SK-N-SH (cell line): ENCODE measurements around the gene RASEF. TPM values are rescaled to one million over a fixed set of nuclear protein-coding genes. Genes with fewer than 3 reads are reported as not detected.

ENCODE experiments used
- CTCF ChIA-PET: fragments of 300-600, 350-600 bp; formaldehyde crosslinking; extraction: SDS; loops from one replicate; lab custom pipeline; 2021; lab: Yijun Ruan, JAX
- POLR2A ChIA-PET: fragments of 350-600 bp; sonication (Branson Sonifier 250); formaldehyde crosslinking; extraction: SDS; loops from one replicate; lab custom pipeline; 2020; ENCODE audit warnings: antibody characterized with exemption, inconsistent platforms; lab: Yijun Ruan, JAX
- DNase-seq: peaks from one replicate; pipeline ENCODE4 v3.0.0; 2012
- H2AFZ ChIP-seq: fragments of 200-600 bp; sonication (generic); 2 replicates; pipeline ENCODE4 v1.8.1; 2016; ENCODE audit warnings: antibody characterized with exemption, mild to moderate bottlenecking, low read depth
- H3F3A ChIP-seq: fragments of 200-600 bp; sonication (generic); replicated peaks from 2 replicates; pipeline ENCODE3; 2016; ENCODE audit warnings: antibody characterized with exemption, mild to moderate bottlenecking; ENCODE audit not compliant: insufficient read depth
- H3K27ac ChIP-seq, 2 experiments: fragments of 200-500 bp in 1 of 2; fragments of 200-600 bp in 1 of 2; sonication (Bioruptor generic) in 1 of 2; sonication (generic), shearing (Covaris generic) in 1 of 2; 2 replicates each; pipeline versions ENCODE4 v1.5.1 to v1.6.1; 2014 to 2016; ENCODE audit warnings: low read depth in 2 of 2, inconsistent platforms in 1 of 2, low read length in 1 of 2, mild to moderate bottlenecking in 1 of 2, mixed read lengths in 1 of 2
- H3K27me3 ChIP-seq: fragments of 200-600 bp; sonication (generic), shearing (Covaris generic); 2 replicates; pipeline ENCODE4 v1.6.1; 2016; ENCODE audit warnings: mixed run types; ENCODE audit not compliant: insufficient read depth
- H3K36me3 ChIP-seq, 2 experiments: fragments of 200-500 bp in 1 of 2; fragments of 200-600 bp in 1 of 2; sonication (Bioruptor generic) in 1 of 2; sonication (generic) in 1 of 2; replicated peaks in 1 of 2; 2 replicates each; pipeline versions ENCODE3 to v1.5.1; 2014 to 2016; ENCODE audit warnings: low read length in 1 of 2, mild to moderate bottlenecking in 1 of 2; ENCODE audit not compliant: insufficient read depth in 2 of 2, control insufficient read depth in 1 of 2
- H3K4me1 ChIP-seq, 2 experiments: fragments of 200-500 bp in 1 of 2; fragments of 200-600 bp in 1 of 2; sonication (Bioruptor generic) in 1 of 2; sonication (generic), shearing (Covaris generic) in 1 of 2; 2 replicates each; pipeline versions ENCODE4 v1.5.1 to v1.6.1; 2014 to 2016; ENCODE audit warnings: low read depth in 1 of 2, low read length in 1 of 2, mixed run types in 1 of 2; ENCODE audit not compliant: insufficient read depth in 2 of 2, control insufficient read depth in 1 of 2
- H3K4me2 ChIP-seq: fragments of 200-600 bp; sonication (generic), shearing (Covaris generic); 2 replicates; pipeline ENCODE4 v1.6.1; 2017; ENCODE audit warnings: mixed run types
- H3K4me3 ChIP-seq, 2 experiments: fragments of 200-500 bp in 1 of 2; fragments of 200-600 bp in 1 of 2; sonication (Bioruptor generic) in 1 of 2; sonication (generic), shearing (Covaris generic) in 1 of 2; 2 replicates each; pipeline versions ENCODE4 v1.5.1 to v1.8.1; 2014 to 2016; ENCODE audit warnings: low read depth in 2 of 2, inconsistent platforms in 1 of 2, low read length in 1 of 2, mild to moderate bottlenecking in 1 of 2, mixed read lengths in 1 of 2, moderate library complexity in 1 of 2
- H3K79me2 ChIP-seq: fragments of 200-600 bp; sonication (generic); 2 replicates; pipeline ENCODE4 v1.8.1; 2017; ENCODE audit warnings: mild to moderate bottlenecking; ENCODE audit not compliant: insufficient read depth
- H3K9ac ChIP-seq: fragments of 200-600 bp; sonication (generic); 2 replicates; pipeline ENCODE4 v1.6.1; 2017; ENCODE audit warnings: mixed run types
- H3K9me2 ChIP-seq: fragments of 200-600 bp; sonication (generic); 2 replicates; pipeline ENCODE4 v1.6.1; 2017; ENCODE audit warnings: mixed run types
- H3K9me3 ChIP-seq: fragments of 200-600 bp; sonication (generic); 2 replicates; pipeline ENCODE4 v1.6.1; 2017; ENCODE audit warnings: mixed run types, mild to moderate bottlenecking, moderate library complexity
- H4K20me1 ChIP-seq: fragments of 200-600 bp; sonication (generic); 2 replicates; pipeline ENCODE4 v1.6.1; 2017; ENCODE audit warnings: mild to moderate bottlenecking, mixed run types; ENCODE audit not compliant: insufficient read depth
- CHD2 ChIP-seq: fragments of 150-350 bp; IDR thresholded peaks from 2 replicates; pipeline ENCODE4 v1.6.1; 2018; ENCODE audit warnings: low read length; ENCODE audit not compliant: partially characterized antibody
- EP300 ChIP-seq, 2 experiments: IDR thresholded peaks; 2 replicates each; pipeline versions ENCODE4 v1.4.0 to v1.6.1; 2012; ENCODE audit warnings: borderline replicate concordance in 1 of 2, low read depth in 1 of 2, low read length in 1 of 2
- FOSL2 ChIP-seq: IDR thresholded peaks from 2 replicates; pipeline ENCODE4 v1.4.0; 2012; ENCODE audit warnings: low read depth, mild to moderate bottlenecking, moderate library complexity, borderline replicate concordance
- GATA2 ChIP-seq: sonication (generic); formaldehyde crosslinking; IDR thresholded peaks from 2 replicates; pipeline ENCODE4 v1.5.0; 2020; ENCODE audit warnings: mild to moderate bottlenecking, missing genetic modification reagents
- MXI1 ChIP-seq: IDR thresholded peaks from 2 replicates; pipeline ENCODE4 v1.6.1; 2012; ENCODE audit warnings: mild to moderate bottlenecking, low read depth, low read length, improper control_type of control experiment
- POLR2AphosphoS5 ChIP-seq: IDR thresholded peaks from 2 replicates; pipeline ENCODE4 v1.6.1; 2012; ENCODE audit warnings: low read depth, low read length
- RFX5 ChIP-seq: IDR thresholded peaks from 2 replicates; pipeline ENCODE4 v1.6.1; 2012; ENCODE audit warnings: mild to moderate bottlenecking, improper control_type of control experiment, low read length
- SMC3 ChIP-seq: IDR thresholded peaks from 2 replicates; pipeline ENCODE4 v1.6.1; 2012; ENCODE audit warnings: low read depth, low read length, improper control_type of control experiment
- WGBS: methylation state at CpG from one replicate; pipeline ENCODE4 v1.1.6; 2017; ENCODE audit warnings: low lambda C conversion rate; 5-methylcytosine and 5-hydroxymethylcytosine counted together
- polyA plus RNA-seq, 3 experiments: library from polyadenylated mRNA; depleted of rRNA; stranded (reverse); fragments of >200 nt; gene quantifications; 2 replicates each; pipeline ENCODE4 v1.2.3, GENCODE V29; 2012
- TF ChIP-seq, protein P1 (sequence below): IDR thresholded peaks from 2 replicates; pipeline ENCODE4 v1.4.0; 2012; ENCODE audit warnings: low read depth
- TF ChIP-seq, protein P2 (sequence below): IDR thresholded peaks from 2 replicates; pipeline ENCODE4 v1.6.1; 2012; ENCODE audit warnings: mild to moderate bottlenecking, low read depth, low read length, moderate library complexity

The RASEF gene
- polyA plus RNA-seq, 1 of the 3 experiments (the other 2 are of a cell fraction), result not detected

- no peak overlapping the region for H2AFZ ChIP-seq
- H3K27ac ChIP-seq, result no peak overlapping the region
- no peaks in the 10 kb centered on the region for H3K36me3 ChIP-seq
- no peak for DNase-seq
- no peak for TF ChIP-seq GATA2 (CRISPR knock-in tag)
- TF ChIP-seq POLR2AphosphoS5, result no peak
- no peak for TF ChIP-seq EP300 (IDR thresholded peaks at IDR 0.05; ENCODE audit: borderline replicate concordance in 1 of 2, low read depth in 1 of 2, low read length in 1 of 2)
- TF ChIP-seq RFX5, result no peak
- no peaks in the 10 kb centered on the region for H3K27me3 ChIP-seq
- CTCF ChIA-PET, result interaction anchor here (1.0 kb wide), 1 partner anchor 11 kb away, joined by 4 read pairs; no protein-coding TSS in a partner anchor
- H3K4me3 ChIP-seq, result no peak overlapping the region
- no peak overlapping the region for H3K9ac ChIP-seq
- no peaks in the 10 kb centered on the region for H3K9me3 ChIP-seq
- no peaks in the 10 kb centered on the region for H4K20me1 ChIP-seq
- WGBS, result 30% methylated on average over 3 of the region's 3 CpGs
- H3F3A ChIP-seq, result peaks cover 5% of the 10 kb centered on the region
- H3K4me1 ChIP-seq, result no peaks in the 10 kb centered on the region; a peak in 1 of 4 replicates
- POLR2A ChIA-PET, result no interaction called here
- no peak overlapping the region for H3K4me2 ChIP-seq
- no peaks in the 10 kb centered on the region for H3K9me2 ChIP-seq
- H3K79me2 ChIP-seq, result no peaks in the 10 kb centered on the region
Observed at GRCh38 chr9:83013867-83014605, 48.9 kb downstream of the RASEF start.

GRCh38 chr9:83012922-83013838 lies 49.8 kb downstream of the RASEF start:
- H3K9ac ChIP-seq, result no peak overlapping the region
- CTCF ChIA-PET, result interaction anchor here (1.0 kb wide), 1 partner anchor 10 kb away, joined by 4 read pairs; no protein-coding TSS in a partner anchor

More at GRCh38 chr9:83012922-83013838, 49.8 kb downstream of the RASEF start:
- no peak for DNase-seq
- Histone ChIP-seq H3K79me2 (no peaks in the 10 kb centered on the region), H3K27ac (no peak overlapping the region), H3K4me1 (no peaks in the 10 kb centered on the region; a peak in 1 of 4 replicates), H3K9me3 (no peaks in the 10 kb centered on the region), H3K4me3 (no peak overlapping the region)
- 39% methylated on average over 7 of the region's 7 CpGs for WGBS
- TF ChIP-seq, protein P1, sequence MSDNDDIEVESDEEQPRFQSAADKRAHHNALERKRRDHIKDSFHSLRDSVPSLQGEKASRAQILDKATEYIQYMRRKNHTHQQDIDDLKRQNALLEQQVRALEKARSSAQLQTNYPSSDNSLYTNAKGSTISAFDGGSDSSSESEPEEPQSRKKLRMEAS, result no peak
- TF ChIP-seq FOSL2 (no peak), MXI1 (no peak), CHD2 (no peak), SMC3 (no peak), EP300 (IDR thresholded peaks at IDR 0.05; ENCODE audit: borderline replicate concordance in 1 of 2, low read depth in 1 of 2, low read length in 1 of 2) (no peak)
- TF ChIP-seq, protein P2, sequence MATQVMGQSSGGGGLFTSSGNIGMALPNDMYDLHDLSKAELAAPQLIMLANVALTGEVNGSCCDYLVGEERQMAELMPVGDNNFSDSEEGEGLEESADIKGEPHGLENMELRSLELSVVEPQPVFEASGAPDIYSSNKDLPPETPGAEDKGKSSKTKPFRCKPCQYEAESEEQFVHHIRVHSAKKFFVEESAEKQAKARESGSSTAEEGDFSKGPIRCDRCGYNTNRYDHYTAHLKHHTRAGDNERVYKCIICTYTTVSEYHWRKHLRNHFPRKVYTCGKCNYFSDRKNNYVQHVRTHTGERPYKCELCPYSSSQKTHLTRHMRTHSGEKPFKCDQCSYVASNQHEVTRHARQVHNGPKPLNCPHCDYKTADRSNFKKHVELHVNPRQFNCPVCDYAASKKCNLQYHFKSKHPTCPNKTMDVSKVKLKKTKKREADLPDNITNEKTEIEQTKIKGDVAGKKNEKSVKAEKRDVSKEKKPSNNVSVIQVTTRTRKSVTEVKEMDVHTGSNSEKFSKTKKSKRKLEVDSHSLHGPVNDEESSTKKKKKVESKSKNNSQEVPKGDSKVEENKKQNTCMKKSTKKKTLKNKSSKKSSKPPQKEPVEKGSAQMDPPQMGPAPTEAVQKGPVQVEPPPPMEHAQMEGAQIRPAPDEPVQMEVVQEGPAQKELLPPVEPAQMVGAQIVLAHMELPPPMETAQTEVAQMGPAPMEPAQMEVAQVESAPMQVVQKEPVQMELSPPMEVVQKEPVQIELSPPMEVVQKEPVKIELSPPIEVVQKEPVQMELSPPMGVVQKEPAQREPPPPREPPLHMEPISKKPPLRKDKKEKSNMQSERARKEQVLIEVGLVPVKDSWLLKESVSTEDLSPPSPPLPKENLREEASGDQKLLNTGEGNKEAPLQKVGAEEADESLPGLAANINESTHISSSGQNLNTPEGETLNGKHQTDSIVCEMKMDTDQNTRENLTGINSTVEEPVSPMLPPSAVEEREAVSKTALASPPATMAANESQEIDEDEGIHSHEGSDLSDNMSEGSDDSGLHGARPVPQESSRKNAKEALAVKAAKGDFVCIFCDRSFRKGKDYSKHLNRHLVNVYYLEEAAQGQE, result no peak
- TF ChIP-seq, all 33 proteins: peak for 0
- Histone ChIP-seq H3K27me3 (no peaks in the 10 kb centered on the region), H3F3A (peaks cover 5% of the 10 kb centered on the region), H3K9me2 (no peaks in the 10 kb centered on the region), H3K4me2 (no peak overlapping the region), H2AFZ (no peak overlapping the region), H3K36me3 (no peaks in the 10 kb centered on the region), H4K20me1 (no peaks in the 10 kb centered on the region)
- POLR2A ChIA-PET, result no interaction called here
